ENCODE results near the gene SAMD10.

Gene SAMD10

GRCh38 chr20:63942969-63943807 lies 36.3 kb downstream of the SAMD10 start:
- H3K4me3 ChIP-seq (ENCODE audit: low read depth, low read length), result no peak overlapping the region
- no peak for DNase-seq (ENCODE audit: low read depth)
- no peak for TF ChIP-seq CTCF (IDR thresholded peaks at IDR 0.05; ENCODE audit: control insufficient read depth, extremely low read depth, insufficient read depth)

- no peak for TF ChIP-seq CTCF (IDR thresholded peaks at IDR 0.05; ENCODE audit: control insufficient read depth, extremely low read depth, insufficient read depth)
- DNase-seq (ENCODE audit: low read depth), result no peak
- no peak overlapping the region for H3K4me3 ChIP-seq (ENCODE audit: low read depth, low read length)
Measured at GRCh38 chr20:63942250-63942951, 37.0 kb downstream of the SAMD10 start.

- no peak for TF ChIP-seq CTCF (IDR thresholded peaks at IDR 0.05; ENCODE audit: control insufficient read depth, extremely low read depth, insufficient read depth)
- no peak overlapping the region for H3K4me3 ChIP-seq (ENCODE audit: low read depth, low read length)
- no peak for DNase-seq (ENCODE audit: low read depth)
Measured at GRCh38 chr20:63941282-63942081, 38.0 kb downstream of the SAMD10 start.

GRCh38 chr20:63940472-63941266 lies 38.8 kb downstream of the SAMD10 start:
- H3K4me3 ChIP-seq (ENCODE audit: low read depth, low read length), result no peak overlapping the region
- DNase-seq (ENCODE audit: low read depth), result no peak
- no peak for TF ChIP-seq CTCF (IDR thresholded peaks at IDR 0.05; ENCODE audit: control insufficient read depth, extremely low read depth, insufficient read depth)

- H3K4me3 ChIP-seq (ENCODE audit: low read depth, low read length), result no peak overlapping the region
- no peak for DNase-seq (ENCODE audit: low read depth)
- TF ChIP-seq CTCF (IDR thresholded peaks at IDR 0.05; ENCODE audit: control insufficient read depth, extremely low read depth, insufficient read depth), result no peak
Measured at GRCh38 chr20:63940071-63940471, 39.4 kb downstream of the SAMD10 start.

All from LNCaP clone FGC (cell line).